ENCODE results near the gene NUP43. TPM values are rescaled to one million over a fixed set of nuclear protein-coding genes. Genes with fewer than 3 reads are reported as not detected.

The NUP43 gene
- total RNA-seq, 1 donor from 2014 or later: 107 TPM

- TF ChIP-seq EZH2phosphoT487 (IDR thresholded peaks at IDR 0.05): no peak
- no peak for TF ChIP-seq CTCF (IDR thresholded peaks at IDR 0.05)
- no peak for TF ChIP-seq EZH2 (IDR thresholded peaks at IDR 0.05)
- Histone ChIP-seq H3K27me3 (no peaks in the 10 kb centered on the region), H3K79me2 (ENCODE audit: low read depth) (peaks cover 65% of the 10 kb centered on the region), H3K4me3 (no peak overlapping the region), H3K27ac (no peak overlapping the region), H3K36me3 (peaks cover 8% of the 10 kb centered on the region), H3K9me3 (ENCODE audit: low read depth) (no peaks in the 10 kb centered on the region), H3K4me2 (no peak overlapping the region), H4K20me1 (ENCODE audit: low read depth) (peaks cover 3% of the 10 kb centered on the region), H3K9ac (no peak overlapping the region), H2AFZ (replicated peaks) (no peak overlapping the region), H3K4me1 (no peaks in the 10 kb centered on the region), H3F3A (ENCODE audit: low read depth) (peaks cover 6% of the 10 kb centered on the region)
- peaks cover 15% of the 10 kb centered on the region for H3K9me3 Mint-ChIP-seq
- no peak for DNase-seq (ENCODE audit: low spot score)
- no peaks in the 10 kb centered on the region for H3K4me1 Mint-ChIP-seq
- no peak overlapping the region for H3K27ac Mint-ChIP-seq
- H3K27me3 Mint-ChIP-seq (ENCODE audit: insufficient read depth, low read depth): no peaks in the 10 kb centered on the region
- no peak overlapping the region for H3K4me3 Mint-ChIP-seq
- peaks cover 28% of the 10 kb centered on the region for H3K36me3 Mint-ChIP-seq
These were observed 19.9 kb upstream of the NUP43 start for GRCh38 chr6:149766156-149766769.

GRCh38 chr6:149763866-149764265, 17.5 kb upstream of the NUP43 start:
- H3K4me3 ChIP-seq: no peak overlapping the region
- H3K36me3 ChIP-seq: peaks cover 8% of the 10 kb centered on the region
- H3K4me3 Mint-ChIP-seq: no peak overlapping the region
- no peaks in the 10 kb centered on the region for H3K27me3 Mint-ChIP-seq (ENCODE audit: insufficient read depth, low read depth)
- H3K9ac ChIP-seq: no peak overlapping the region
- no peaks in the 10 kb centered on the region for H3K4me1 Mint-ChIP-seq
- H4K20me1 ChIP-seq (ENCODE audit: low read depth): peaks cover 7% of the 10 kb centered on the region
- H3K36me3 Mint-ChIP-seq: peaks cover 23% of the 10 kb centered on the region
- no peaks in the 10 kb centered on the region for H3K27me3 ChIP-seq
- TF ChIP-seq CTCF (IDR thresholded peaks at IDR 0.05) (no peak), EZH2phosphoT487 (IDR thresholded peaks at IDR 0.05) (no peak), EZH2 (IDR thresholded peaks at IDR 0.05) (no peak)
- H2AFZ ChIP-seq (replicated peaks): no peak overlapping the region
- no peaks in the 10 kb centered on the region for H3K4me1 ChIP-seq
- H3K79me2 ChIP-seq (ENCODE audit: low read depth): peaks cover 58% of the 10 kb centered on the region
- no peak for DNase-seq (ENCODE audit: low spot score)
- no peak overlapping the region for H3K27ac Mint-ChIP-seq
- peaks cover 6% of the 10 kb centered on the region for H3F3A ChIP-seq (ENCODE audit: low read depth)
- H3K27ac ChIP-seq: no peak overlapping the region
- no peak overlapping the region for H3K4me2 ChIP-seq
- H3K9me3 Mint-ChIP-seq: peaks cover 15% of the 10 kb centered on the region
- H3K9me3 ChIP-seq (ENCODE audit: low read depth): no peaks in the 10 kb centered on the region

- no peak for DNase-seq (ENCODE audit: low spot score)
- no peak for TF ChIP-seq EZH2 (IDR thresholded peaks at IDR 0.05)
- no peaks in the 10 kb centered on the region for H3K9me3 ChIP-seq (ENCODE audit: low read depth)
- H3K4me1 ChIP-seq: no peaks in the 10 kb centered on the region
- H3K27me3 ChIP-seq: no peaks in the 10 kb centered on the region
- no peak overlapping the region for H3K27ac Mint-ChIP-seq
- peaks cover 12% of the 10 kb centered on the region for H3K9me3 Mint-ChIP-seq
- H3K36me3 ChIP-seq: peaks cover 6% of the 10 kb centered on the region
- H3K4me3 ChIP-seq: no peak overlapping the region
- H3K79me2 ChIP-seq (ENCODE audit: low read depth): peaks cover 65% of the 10 kb centered on the region
- H3K4me2 ChIP-seq: no peak overlapping the region
- no peak overlapping the region for H2AFZ ChIP-seq (replicated peaks)
- H3K36me3 Mint-ChIP-seq: peaks cover 13% of the 10 kb centered on the region
- H3K27me3 Mint-ChIP-seq (ENCODE audit: insufficient read depth, low read depth): no peaks in the 10 kb centered on the region
- H3K4me1 Mint-ChIP-seq: no peaks in the 10 kb centered on the region
- H3K4me3 Mint-ChIP-seq: no peak overlapping the region
- H3K9ac ChIP-seq: no peak overlapping the region
- H3K27ac ChIP-seq: no peak overlapping the region
- peaks cover 6% of the 10 kb centered on the region for H3F3A ChIP-seq (ENCODE audit: low read depth)
- peaks cover 7% of the 10 kb centered on the region for H4K20me1 ChIP-seq (ENCODE audit: low read depth)
These were observed 15.1 kb upstream of the NUP43 start for GRCh38 chr6:149761438-149761837.

GRCh38 chr6:149756261-149756636, 9.9 kb upstream of the NUP43 start:
- Histone ChIP-seq H3K27me3 (no peaks in the 10 kb centered on the region), H3K9ac (no peak overlapping the region), H3K27ac (no peak overlapping the region), H2AFZ (replicated peaks) (no peak overlapping the region), H3K36me3 (no peaks in the 10 kb centered on the region), H3K4me1 (no peaks in the 10 kb centered on the region), H4K20me1 (ENCODE audit: low read depth) (peaks cover 18% of the 10 kb centered on the region), H3K9me3 (ENCODE audit: low read depth) (no peaks in the 10 kb centered on the region), H3K4me3 (no peak overlapping the region), H3K4me2 (no peak overlapping the region), H3F3A (ENCODE audit: low read depth) (no peaks in the 10 kb centered on the region), H3K79me2 (ENCODE audit: low read depth) (peaks cover 82% of the 10 kb centered on the region)
- TF ChIP-seq EZH2 (IDR thresholded peaks at IDR 0.05): no peak
- no peak for TF ChIP-seq EZH2phosphoT487 (IDR thresholded peaks at IDR 0.05)
- no peak for TF ChIP-seq CTCF (IDR thresholded peaks at IDR 0.05)
- Mint-ChIP-seq H3K27ac (no peak overlapping the region), H3K4me3 (no peak overlapping the region), H3K4me1 (peaks cover 2% of the 10 kb centered on the region), H3K9me3 (no peaks in the 10 kb centered on the region), H3K27me3 (ENCODE audit: insufficient read depth, low read depth) (no peaks in the 10 kb centered on the region), H3K36me3 (peaks cover 2% of the 10 kb centered on the region)
- no peak for DNase-seq (ENCODE audit: low spot score)

Measured in neural progenitor cell (in vitro differentiated cells).